Stimulated activated CD4-positive, alpha-beta T cell treated with anti-CD3 and anti-CD28 coated beads, Interleukin-4, amount 100 ng/mL, for 4 hours (primary cell): ENCODE measurements around the gene PHF1.

Experiments used
- DNase-seq, 2 experiments: peaks; one replicate each; pipeline ENCODE4 v3.0.0-alpha.2; 2020

Gene PHF1

GRCh38 chr6:33433001-33433543 lies 22.3 kb downstream of the PHF1 start:
- no peak for DNase-seq

- DNase-seq = no peak
Measured at GRCh38 chr6:33433544-33434191, 22.9 kb downstream of the PHF1 start.

- DNase-seq = no peak
Measured at GRCh38 chr6:33434961-33435360, 24.1 kb downstream of the PHF1 start.

DNA sequence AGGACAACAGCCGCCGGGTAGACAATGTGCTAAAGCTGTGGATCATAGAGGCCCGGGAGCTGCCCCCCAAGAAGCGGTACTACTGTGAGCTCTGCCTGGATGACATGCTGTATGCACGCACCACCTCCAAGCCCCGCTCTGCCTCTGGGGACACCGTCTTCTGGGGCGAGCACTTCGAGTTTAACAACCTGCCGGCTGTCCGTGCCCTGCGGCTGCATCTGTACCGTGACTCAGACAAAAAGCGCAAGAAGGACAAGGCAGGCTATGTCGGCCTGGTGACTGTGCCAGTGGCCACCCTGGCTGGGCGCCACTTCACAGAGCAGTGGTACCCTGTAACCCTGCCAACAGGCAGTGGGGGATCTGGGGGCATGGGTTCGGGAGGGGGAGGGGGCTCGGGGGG lies 26.9 kb downstream of the PHF1 start:
- DNase-seq = no peak

- DNase-seq = no peak
Measured at GRCh38 chr6:33438978-33439594, 28.3 kb downstream of the PHF1 start.

DNA sequence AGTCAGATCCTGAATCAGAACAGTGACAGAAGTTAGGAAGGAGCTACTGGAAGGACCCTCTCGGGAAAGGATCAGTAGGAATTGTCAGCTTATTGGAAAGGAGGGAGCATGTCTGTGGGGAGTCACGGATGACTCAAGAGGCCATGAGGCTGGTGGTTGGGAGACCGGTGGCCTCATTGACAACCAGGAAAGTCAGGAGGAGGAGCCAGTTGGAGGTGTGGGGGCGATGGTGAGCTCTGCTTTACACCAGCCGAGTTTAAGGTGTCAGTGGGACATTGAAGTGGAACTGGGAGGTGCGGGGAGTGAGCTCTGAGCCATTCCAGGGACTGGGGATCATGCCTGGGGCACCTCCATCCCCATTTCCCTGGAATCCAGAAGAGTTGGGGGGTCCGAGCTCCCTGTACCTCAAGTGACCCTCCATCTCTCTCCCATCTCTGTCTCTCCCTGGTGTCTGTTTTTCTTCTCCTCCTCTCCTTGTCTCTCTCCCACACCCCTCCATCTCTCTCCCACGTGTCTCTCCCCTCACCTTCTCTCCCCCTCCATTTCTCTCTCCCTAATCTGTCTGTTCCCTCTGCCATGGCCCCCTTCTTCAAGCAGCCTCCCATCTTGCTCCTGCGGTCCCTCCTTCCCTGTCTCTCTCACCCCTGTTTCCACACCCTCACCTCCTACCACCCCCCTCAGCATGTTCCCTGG lies 29.3 kb downstream of the PHF1 start:
- no peak for DNase-seq

GRCh38 chr6:33440649-33441309 lies 30.0 kb downstream of the PHF1 start:
- no peak for DNase-seq

DNA sequence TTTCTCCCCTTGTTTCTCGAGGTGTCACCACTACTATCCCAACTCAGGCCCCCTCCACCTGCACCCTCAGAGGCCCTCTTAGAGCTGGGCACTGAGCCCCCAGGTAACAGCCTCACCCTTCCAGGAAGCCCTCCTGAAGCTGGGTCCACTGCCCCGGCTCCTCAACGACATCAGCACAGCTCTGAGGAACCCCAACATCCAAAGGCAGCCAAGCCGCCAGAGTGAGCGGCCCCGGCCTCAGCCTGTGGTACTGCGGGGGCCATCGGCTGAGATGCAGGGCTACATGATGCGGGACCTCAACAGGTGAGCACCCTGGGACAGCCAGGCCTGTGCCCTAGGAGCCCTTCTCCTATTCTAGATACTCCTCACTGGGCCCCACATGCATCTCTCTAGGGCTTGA lies 30.6 kb downstream of the PHF1 start:
- DNase-seq = no peak

DNA sequence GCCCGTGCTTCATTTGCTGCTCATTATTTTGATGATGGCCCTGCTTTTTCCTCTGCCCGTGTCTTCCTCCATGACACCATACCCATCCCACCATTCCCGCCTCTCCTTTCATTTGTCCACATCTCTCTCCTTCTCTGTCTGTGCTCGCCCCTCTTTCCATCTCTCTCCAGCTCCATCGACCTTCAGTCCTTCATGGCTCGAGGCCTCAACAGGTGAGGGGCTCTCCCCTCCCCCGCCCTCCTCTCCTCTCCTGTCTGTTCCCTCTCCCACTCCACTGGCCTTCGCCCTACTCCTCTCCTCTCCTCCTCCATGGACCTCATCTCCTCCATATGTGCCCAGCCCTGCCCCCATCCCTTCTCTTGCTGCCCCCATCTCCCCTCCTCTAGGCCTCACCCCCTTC lies 31.5 kb downstream of the PHF1 start:
- DNase-seq = no peak

- no peak for DNase-seq
Measured at GRCh38 chr6:33443025-33443424, 32.2 kb downstream of the PHF1 start.

- no peak for DNase-seq
Measured at GRCh38 chr6:33443619-33444504, 33.0 kb downstream of the PHF1 start.

DNA sequence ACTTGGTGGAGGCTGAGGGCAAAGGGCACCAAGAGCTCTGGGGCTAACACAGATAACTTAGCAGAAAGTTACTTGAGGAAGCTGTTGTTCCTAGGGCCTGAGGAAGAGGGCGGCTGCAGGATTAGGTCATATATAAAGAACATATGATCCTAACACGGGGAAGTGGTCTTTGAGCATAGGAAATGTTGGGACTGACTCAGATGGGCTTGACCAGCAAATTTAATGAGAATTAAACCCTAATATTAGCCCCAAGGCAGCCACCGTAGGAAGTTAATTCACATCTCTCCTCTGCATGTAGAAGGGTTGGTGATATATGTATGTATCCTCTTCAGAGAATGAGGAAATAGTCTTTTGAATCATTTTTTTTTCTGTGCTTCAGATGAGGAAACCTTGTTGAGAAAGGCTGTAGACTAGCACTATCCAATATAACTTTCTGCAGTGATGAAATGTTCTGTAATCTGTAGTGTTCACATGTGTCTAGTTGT lies 34.3 kb downstream of the PHF1 start:
- no peak for DNase-seq

DNA sequence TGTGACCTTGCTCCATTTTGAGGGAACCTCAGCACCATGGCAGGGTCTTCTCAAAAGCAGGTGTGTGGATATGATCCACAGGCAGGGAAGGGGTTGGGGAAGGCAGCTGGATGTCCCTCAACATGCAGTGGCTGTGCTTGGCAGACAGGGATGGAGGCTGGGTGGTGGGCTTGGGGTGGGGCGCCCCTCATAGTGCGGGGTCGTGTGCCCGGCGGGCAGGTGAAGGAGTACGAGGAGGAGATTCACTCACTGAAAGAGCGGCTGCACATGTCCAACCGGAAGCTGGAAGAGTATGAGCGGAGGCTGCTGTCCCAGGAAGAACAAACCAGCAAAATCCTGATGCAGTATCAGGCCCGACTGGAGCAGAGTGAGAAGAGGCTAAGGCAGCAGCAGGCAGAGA lies 35.5 kb downstream of the PHF1 start:
- DNase-seq = no peak

DNA sequence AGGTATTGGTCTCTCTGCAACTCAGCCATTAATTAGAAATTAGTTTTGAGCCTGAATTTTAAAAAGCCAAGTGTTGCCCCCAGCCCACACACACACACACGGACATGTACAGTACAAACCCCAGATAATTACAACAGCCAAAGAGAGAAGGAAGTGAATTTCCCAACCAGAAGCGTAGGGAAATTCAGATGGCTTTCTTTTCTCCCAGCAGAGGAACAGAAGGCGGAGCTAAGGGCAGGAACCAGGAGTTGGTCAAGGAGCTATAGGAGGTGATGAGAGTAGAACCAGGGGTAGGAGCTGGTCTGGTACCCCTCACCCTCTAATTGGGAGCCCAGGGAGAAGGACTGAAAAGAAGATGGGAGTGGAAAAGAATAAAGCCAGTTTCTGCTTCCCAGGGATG lies 39.6 kb downstream of the PHF1 start:
- no peak for DNase-seq

- no peak for DNase-seq
Measured at GRCh38 chr6:33451606-33452005, 40.8 kb downstream of the PHF1 start.

DNA sequence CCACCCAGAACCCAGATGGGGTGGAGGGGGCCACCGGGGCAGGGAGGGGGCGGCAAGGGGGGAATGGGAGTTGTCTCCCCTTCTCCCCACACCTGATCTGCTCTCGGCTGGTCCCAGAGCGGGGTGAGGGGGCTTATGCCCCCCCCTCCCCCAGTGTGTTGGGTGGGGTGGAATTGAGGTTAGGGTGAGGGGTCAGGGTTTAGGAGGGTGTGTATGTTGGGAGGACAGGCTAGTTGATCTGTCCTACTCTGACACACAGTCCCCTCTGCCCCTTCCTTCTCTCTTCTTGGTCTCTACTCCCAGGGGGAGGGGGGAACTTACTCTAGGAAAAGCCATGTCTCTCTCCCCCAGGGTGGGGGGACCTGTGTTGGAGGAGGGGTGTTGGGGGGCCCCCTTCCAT lies 41.7 kb downstream of the PHF1 start:
- no peak for DNase-seq

- DNase-seq = no peak
Measured at GRCh38 chr6:33453393-33454008, 42.7 kb downstream of the PHF1 start.

GRCh38 chr6:33454009-33454946 lies 43.5 kb downstream of the PHF1 start, which contains the start of gene ZBTB9:
ZBTB9 (plus strand) TSS chr6:33454576; CDS start chr6:33455101, 525 bp downstream.
- DNase-seq = peak; percentile 89 to 94

GRCh38 chr6:33455051-33455450 lies 44.2 kb downstream of the PHF1 start:
- no peak for DNase-seq

DNA sequence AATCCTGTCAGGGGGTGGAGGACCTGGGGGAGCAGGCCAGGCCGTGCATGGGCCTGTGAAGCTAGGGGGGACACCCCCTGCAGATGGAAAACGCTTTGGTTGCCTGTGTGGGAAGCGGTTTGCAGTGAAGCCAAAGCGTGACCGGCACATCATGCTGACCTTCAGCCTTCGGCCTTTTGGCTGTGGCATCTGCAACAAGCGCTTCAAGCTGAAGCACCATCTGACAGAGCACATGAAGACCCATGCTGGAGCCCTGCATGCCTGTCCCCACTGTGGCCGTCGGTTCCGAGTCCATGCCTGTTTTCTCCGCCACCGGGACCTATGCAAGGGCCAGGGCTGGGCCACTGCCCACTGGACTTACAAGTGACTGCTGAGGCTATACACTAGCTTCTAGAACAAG lies 45.3 kb downstream of the PHF1 start:
- no peak for DNase-seq

DNA sequence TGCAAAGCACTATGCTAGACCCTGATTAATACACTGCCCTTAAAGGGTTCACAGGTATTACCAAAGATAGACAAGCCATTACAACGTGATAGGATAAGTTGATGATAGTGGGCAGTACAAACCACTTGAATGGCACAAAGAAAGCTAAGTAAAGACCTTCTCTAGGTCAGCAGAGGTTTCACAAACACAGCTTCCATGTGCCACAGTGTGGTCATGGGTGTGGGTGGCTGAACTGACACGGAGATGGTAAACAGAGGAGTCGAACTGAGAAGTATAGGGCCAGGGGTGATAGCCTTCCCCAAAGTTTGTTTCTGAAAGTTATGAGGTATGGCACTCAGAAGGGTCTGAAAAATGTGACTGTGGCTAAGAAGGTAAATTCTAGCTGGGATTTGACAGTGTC lies 47.9 kb downstream of the PHF1 start:
- no peak for DNase-seq
